ENCODE data around the gene TEDC1. TPM values are rescaled to one million over a fixed set of nuclear protein-coding genes. Genes with fewer than 3 reads are reported as not detected.

Gene TEDC1
- 22.7 TPM for total RNA-seq
- long read RNA-seq, full-length matches to known transcripts: 3 of 7 reads
- long read RNA-seq, partial matches to known transcripts: 1 of 7 reads
- long read RNA-seq, other reads (novel, unspliced or antisense): 3 of 7 reads

- peak; percentile 100 for DNase-seq (ENCODE audit: low spot score)
Measured at GRCh38 chr14:105490572-105491365, at the start of gene TEDC1. TSS of gene TEDC1 (plus strand) at chr14:105491246. CDS start at chr14:105491376, 130 bp downstream.

DNA sequence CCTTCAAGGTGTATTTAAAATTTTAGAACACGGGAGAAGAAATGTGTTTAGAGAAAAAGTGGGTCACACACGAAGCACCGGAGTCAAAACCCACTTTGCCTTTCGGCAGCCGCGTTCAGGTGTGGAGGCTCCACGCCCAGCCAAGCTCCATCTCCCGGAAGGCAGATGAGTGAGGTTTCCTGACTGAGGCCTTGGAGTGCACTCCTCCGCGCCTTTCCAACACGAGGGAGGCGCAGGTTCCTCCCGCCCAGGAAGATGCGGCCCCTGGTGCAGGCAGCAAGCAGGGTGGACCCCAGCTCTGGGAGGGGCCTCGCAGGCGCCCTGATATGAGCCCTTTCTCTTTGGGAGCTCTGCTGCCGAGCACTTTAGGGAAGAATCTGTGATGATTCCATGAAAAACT, 48.9 kb upstream of the TEDC1 start:
- DNase-seq (ENCODE audit: low spot score): no peak

GRCh38 chr14:105442834-105443233, 48.2 kb upstream of the TEDC1 start:
- DNase-seq (ENCODE audit: low spot score): no peak

GRCh38 chr14:105444859-105445258, 46.2 kb upstream of the TEDC1 start:
- no peak for DNase-seq (ENCODE audit: low spot score)

DNA sequence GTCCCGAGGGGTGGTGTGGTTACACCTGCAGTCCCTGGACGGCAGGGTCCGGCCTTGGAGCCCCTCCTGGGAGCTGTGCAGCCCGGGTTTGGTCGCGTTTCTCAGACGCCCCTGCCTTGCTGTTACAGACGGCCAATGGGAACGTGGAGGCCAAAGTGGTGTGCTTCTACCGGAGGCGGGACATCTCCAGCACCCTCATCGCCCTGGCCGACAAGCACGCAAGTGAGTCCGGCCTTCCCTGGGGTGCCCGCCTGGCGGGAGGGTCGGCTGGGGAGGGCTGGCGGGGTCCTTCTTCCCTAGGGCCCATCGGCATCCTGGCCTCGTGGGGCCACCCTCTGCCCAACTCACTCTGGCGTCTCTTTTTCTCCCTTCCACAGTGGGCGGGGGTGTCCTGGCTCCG, 45.8 kb upstream of the TEDC1 start:
- no peak for DNase-seq (ENCODE audit: low spot score)

- no peak for DNase-seq (ENCODE audit: low spot score)
Measured at GRCh38 chr14:105445901-105446845, 44.9 kb upstream of the TEDC1 start.

DNA sequence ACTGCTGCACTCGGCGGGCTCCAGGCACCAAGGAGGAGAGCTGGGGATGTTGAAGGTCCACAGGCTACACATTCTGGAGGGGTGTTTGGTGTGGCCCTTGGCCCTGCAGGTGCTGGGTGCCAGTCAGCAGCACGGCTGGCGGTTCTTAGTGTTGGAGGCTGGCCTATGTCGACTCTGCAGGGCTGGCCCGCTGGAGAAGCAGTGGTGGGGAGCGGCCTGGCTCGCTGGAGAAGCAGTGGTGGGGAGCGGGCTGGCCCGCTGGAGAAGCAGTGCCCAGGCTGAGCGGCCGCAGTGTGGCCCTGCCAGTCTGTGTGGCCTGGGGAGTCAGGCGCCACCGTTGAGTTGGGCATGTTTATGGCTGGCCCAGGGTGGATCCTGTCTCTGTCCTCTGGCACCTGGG, 44.1 kb upstream of the TEDC1 start:
- no peak for DNase-seq (ENCODE audit: low spot score)

DNA sequence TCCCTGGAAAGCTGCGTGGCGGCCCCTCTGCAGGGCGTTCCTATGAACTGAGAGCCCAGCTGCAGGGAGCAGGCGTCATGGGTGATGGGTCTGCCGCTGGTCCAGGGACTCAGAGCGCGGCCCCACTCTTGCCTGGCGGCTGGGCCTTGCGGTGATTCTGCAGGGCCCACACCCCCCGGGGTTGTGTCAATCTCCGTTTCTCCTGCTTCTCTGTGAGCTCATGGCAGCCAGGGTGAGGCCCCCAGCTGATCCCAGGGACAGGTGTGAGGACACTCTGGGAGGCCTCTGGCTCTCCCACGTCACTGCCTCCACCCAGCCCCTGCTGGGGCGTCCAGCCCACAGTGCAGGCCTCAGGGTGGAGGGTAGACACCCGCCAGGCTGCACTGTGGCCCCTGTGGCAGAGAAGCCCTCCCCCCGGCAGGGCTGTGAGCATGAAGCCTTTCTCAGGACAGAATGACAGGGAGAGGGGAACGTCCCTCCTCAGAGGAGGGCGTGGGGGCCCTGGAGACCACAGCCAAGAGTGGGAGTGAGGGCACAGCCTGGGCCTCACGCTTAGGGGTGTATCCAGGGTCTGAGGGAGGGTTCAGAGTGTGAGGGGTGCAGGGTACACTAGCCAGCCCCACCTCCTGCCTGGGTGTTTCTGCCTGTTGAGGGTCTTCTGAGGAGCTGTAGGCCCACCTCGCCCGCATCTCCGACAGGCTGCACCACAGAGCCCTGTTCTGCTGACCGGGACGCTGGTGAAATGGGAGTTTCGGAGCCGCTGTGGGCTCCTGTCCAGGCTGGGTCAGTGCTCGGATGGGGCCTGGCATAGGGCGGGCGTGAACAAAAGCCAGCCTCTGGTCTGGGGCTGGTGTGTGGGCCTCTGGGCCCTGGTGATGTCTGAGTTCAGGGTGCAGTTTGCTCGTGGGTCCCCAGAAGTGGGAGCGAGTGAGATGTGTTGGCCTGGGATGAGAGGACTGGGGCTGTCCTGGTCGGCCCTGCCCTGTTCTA, 43.1 kb upstream of the TEDC1 start:
- no peak for DNase-seq (ENCODE audit: low spot score)

GRCh38 chr14:105448706-105449111, 42.3 kb upstream of the TEDC1 start:
- DNase-seq (ENCODE audit: low spot score): no peak

DNA sequence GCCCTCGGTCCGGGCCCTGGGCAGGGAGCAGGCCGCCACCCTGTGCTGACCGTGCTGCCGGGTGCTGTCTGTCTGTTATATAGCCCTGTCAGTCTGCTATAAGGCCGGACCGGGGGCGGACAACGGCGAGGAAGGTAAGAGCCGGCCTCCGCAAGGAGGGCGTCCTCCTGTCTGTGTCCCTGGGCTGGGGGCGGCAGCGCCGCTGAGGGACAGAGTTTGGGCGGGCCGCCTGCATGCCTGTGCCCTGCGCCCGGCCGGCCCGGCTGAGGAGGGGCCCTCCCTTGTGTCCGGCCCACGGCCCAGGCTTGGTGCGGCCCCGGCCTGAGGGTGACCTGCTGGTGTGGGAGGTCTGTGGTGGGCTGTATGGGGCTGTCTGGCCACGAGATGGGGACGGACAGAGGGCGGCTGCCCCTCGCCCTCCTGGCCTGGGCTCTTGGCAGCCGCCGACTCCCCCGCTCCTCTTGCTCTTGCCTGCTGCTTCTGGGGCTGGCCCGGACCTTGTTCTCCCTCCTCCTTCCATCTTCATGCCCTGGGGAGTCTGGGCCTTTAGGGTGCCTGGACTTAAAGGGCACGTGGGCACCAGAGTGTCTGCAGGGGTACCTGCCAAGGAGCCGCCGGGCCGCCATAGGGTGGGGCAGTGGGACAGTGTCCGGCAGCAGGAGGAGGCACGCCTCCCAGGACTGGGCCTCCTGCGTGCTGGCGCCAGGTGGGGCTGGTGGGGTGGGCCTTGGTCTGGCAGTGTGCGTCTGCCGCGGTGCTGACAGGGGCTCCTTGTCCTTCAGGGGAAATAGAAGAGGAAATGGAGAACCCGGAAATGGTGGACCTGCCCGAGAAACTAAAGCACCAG, 41.5 kb upstream of the TEDC1 start:
- no peak for DNase-seq (ENCODE audit: low spot score)

GRCh38 chr14:105450123-105450505, 40.9 kb upstream of the TEDC1 start:
- DNase-seq (ENCODE audit: low spot score): no peak

- no peak for DNase-seq (ENCODE audit: low spot score)
Measured at GRCh38 chr14:105450864-105451720, 40.0 kb upstream of the TEDC1 start.

DNA sequence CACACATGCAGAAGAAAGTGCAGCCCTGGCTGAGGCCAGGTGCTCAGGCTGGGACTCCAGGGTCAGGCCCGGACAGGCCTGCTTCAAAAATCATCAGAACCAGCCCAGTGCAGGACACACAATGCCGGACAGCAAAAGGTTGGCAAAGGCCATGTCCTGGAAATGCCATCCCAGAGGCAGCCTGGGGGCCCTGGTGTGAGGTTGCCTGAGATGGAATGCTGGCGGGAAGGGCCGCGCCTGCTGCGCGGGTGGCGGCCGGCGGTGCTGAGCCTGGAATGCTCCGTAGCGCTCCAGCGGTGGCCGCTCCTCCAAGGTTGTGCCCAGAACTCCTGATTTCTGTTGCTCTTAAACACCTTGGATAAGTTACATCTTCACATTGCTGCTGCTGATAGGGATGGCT, 38.1 kb upstream of the TEDC1 start:
- DNase-seq (ENCODE audit: low spot score): no peak

DNA sequence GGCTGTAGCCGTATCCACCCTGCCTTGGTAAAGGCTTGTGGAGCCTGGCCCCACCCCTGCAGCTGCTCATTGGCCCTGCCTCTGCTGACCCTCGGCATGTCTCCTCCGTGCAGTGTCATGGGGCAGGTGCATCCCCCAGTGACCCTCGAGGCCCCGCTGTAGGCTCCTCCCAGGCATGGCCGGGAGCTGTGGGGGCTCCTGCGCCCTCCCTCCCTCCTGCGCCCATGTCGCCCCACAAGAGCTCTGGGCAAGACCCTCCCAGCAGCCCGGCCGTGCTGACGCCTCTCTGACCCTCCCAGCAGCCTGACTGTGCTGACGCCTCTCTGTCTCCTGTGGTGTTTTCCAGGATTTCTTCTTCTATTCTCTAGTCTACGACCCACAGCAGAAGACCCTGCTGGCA, 37.2 kb upstream of the TEDC1 start:
- DNase-seq (ENCODE audit: low spot score): no peak

DNA sequence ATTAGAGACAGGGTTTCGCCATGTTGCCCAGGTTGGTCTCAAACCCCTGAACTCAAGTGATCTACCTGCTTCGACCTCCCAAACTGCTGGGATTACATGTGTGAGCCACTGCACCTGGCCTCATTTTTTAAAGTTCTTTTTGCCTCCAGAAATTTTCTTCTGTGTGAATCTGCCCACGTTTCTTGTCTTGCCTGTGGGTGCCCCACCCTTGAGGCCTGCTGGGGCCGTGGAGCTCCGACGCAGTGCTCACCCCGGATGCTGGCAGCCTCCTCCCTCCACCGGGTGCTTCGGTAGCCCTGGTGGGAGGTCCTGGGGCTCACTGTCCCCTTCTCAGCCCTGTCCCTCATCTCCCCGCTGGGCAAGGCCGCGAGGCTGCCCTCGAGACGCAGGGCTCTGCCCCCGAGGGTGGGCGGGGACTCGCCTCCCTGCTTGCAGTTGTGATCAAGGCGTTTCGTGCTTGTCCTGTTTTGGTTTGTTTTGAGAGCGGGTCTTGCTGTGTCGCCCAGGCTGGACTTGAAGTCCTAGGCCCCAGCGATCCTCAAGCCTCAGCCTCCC, 35.9 kb upstream of the TEDC1 start:
- DNase-seq (ENCODE audit: low spot score): no peak

DNA sequence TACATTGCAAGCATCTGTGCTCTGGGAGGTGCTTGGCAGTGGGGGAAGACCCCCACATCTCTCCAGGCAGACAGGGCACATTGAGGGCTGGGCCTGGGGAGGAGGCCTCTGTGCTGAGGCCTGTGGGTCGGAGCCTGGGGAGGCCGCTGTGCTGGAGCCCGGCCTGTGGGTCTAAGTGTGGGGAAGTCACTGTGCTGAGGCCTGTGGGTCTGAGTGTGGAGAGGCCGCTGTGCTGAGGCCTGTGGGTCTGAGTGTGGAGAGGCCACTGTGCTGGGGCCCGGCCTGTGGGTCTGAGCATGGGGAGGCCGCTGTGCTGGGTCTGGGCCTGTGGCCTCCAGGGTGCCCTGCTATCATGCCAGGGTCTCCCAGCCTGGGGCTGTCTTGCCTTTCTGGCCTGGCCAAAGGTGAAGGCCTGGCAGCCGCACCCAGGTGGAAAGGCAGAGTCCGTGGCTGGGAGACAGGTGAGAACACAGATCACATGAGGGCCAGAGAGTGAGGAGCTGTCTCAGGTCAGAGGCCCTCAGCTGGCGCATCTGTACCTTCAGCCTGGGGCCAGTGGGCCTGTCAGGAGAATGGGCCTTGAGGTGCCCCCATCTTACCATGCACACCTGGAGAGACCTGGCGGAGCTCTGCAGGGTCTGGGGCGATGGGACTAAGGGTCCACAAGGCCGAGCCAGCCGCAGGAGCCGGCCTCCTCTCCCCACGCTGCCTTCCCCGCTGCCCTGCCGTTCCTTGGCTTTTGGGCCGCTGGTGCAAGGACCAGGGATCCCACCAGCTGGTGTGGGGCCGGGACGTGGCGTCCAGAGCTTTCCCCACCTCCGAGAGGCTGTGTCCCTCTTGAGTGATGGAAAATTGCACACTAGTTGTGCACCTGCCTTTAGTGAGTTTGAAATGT, 35.0 kb upstream of the TEDC1 start:
- DNase-seq (ENCODE audit: low spot score): no peak
